ENCODE measurements around the gene NUDT13. TPM values are rescaled to one million over a fixed set of nuclear protein-coding genes. Genes with fewer than 3 reads are reported as not detected.
"Not testable (repeated sequence)": the region's sequence is repeated elsewhere in the genome, so short reads cannot be mapped to it uniquely, and the experiment has no call there.

NUDT13 gene
- total RNA-seq, 2 donors from 2014 or later = 0.60 to 1.3 TPM

- H3K27ac Mint-ChIP-seq = peak overlapping the region; percentile 54
- peak overlapping the region in 1 of 2 donors; percentile 41 for H3K4me3 Mint-ChIP-seq
- no peak for DNase-seq
- no peaks in the 10 kb centered on the region for H3K9me3 Mint-ChIP-seq
- no peak for ATAC-seq (replicated peaks in 1 of 2)
- H3K4me1 Mint-ChIP-seq (ENCODE audit: low read depth) = peaks cover 55% of the 10 kb centered on the region
- no peaks in the 10 kb centered on the region for H3K27me3 Mint-ChIP-seq (ENCODE audit: low read depth)
- H3K36me3 Mint-ChIP-seq (ENCODE audit: insufficient read depth in 2 of 2) = no peaks in the 10 kb centered on the region
These were observed 17.4 kb upstream of the NUDT13 start for GRCh38 chr10:73092830-73093229.

- Mint-ChIP-seq H3K27me3 (ENCODE audit: low read depth) (no peaks in the 10 kb centered on the region), H3K9me3 (no peaks in the 10 kb centered on the region), H3K4me3 (peak overlapping the region; percentile 95 to 98), H3K4me1 (ENCODE audit: low read depth) (peaks cover 44% of the 10 kb centered on the region), H3K36me3 (ENCODE audit: insufficient read depth in 2 of 2) (no peaks in the 10 kb centered on the region), H3K27ac (peak overlapping the region; percentile 95)
- ATAC-seq (replicated peaks in 1 of 2) = no peak
- no peak for DNase-seq
These were observed 16.1 kb upstream of the NUDT13 start for GRCh38 chr10:73093922-73094850.

- peak overlapping the region; percentile 95 for H3K27ac Mint-ChIP-seq
- H3K4me3 Mint-ChIP-seq = peak overlapping the region; percentile 95 to 98
- H3K36me3 Mint-ChIP-seq (ENCODE audit: insufficient read depth in 2 of 2) = no peaks in the 10 kb centered on the region
- no peaks in the 10 kb centered on the region for H3K9me3 Mint-ChIP-seq
- H3K27me3 Mint-ChIP-seq (ENCODE audit: low read depth) = no peaks in the 10 kb centered on the region
- no peak for DNase-seq
- no peak for ATAC-seq (replicated peaks in 1 of 2)
- peaks cover 44% of the 10 kb centered on the region for H3K4me1 Mint-ChIP-seq (ENCODE audit: low read depth)
These were observed 15.2 kb upstream of the NUDT13 start for GRCh38 chr10:73094986-73095480.

- no peaks in the 10 kb centered on the region for H3K9me3 Mint-ChIP-seq
- ATAC-seq (replicated peaks in 1 of 2) = no peak
- peak; percentile 32 to 45 for DNase-seq
These were observed 14.7 kb upstream of the NUDT13 start for GRCh38 chr10:73095481-73096021.

GRCh38 chr10:73096041-73096448 lies 14.2 kb upstream of the NUDT13 start:
- H3K4me3 Mint-ChIP-seq = peak overlapping the region; percentile 95 to 98
- ATAC-seq (replicated peaks in 1 of 2) = peak; percentile 51 to 58
- H3K27me3 Mint-ChIP-seq (ENCODE audit: low read depth) = no peaks in the 10 kb centered on the region
- H3K36me3 Mint-ChIP-seq (ENCODE audit: insufficient read depth in 2 of 2) = no peaks in the 10 kb centered on the region
- H3K9me3 Mint-ChIP-seq = no peaks in the 10 kb centered on the region
- peak overlapping the region; percentile 95 for H3K27ac Mint-ChIP-seq
- peak; percentile 79 to 80 for DNase-seq
- H3K4me1 Mint-ChIP-seq (ENCODE audit: low read depth) = peaks cover 44% of the 10 kb centered on the region

More at GRCh38 chr10:73095481-73096021, 14.7 kb upstream of the NUDT13 start:
- Mint-ChIP-seq H3K27me3 (ENCODE audit: low read depth) (no peaks in the 10 kb centered on the region), H3K27ac (peak overlapping the region; percentile 95), H3K4me3 (peak overlapping the region; percentile 95 to 98), H3K36me3 (ENCODE audit: insufficient read depth in 2 of 2) (no peaks in the 10 kb centered on the region), H3K4me1 (ENCODE audit: low read depth) (peaks cover 44% of the 10 kb centered on the region)

GRCh38 chr10:73096449-73097304 lies 13.6 kb upstream of the NUDT13 start, which contains the start of gene P4HA1:
TSS of gene P4HA1 (minus strand) at chr10:73096866. CDS start at chr10:73074883, 21,983 bp downstream.
- H3K4me3 Mint-ChIP-seq = peak within 1 kb of the TSS; percentile 95 to 98
- peak within 1 kb of the TSS; percentile 95 for H3K27ac Mint-ChIP-seq
- no peaks in the 10 kb centered on the region for H3K9me3 Mint-ChIP-seq
- DNase-seq = peak; percentile 96 to 98
- no peaks in the 10 kb centered on the region for H3K27me3 Mint-ChIP-seq (ENCODE audit: low read depth)
- peaks cover 42% of the 10 kb centered on the region for H3K4me1 Mint-ChIP-seq (ENCODE audit: low read depth)
- no peaks in the 10 kb centered on the region for H3K36me3 Mint-ChIP-seq (ENCODE audit: insufficient read depth in 2 of 2)
- peak; percentile 92 for ATAC-seq (replicated peaks in 1 of 2)

GRCh38 chr10:73097305-73097670 lies 13.0 kb upstream of the NUDT13 start:
- H3K9me3 Mint-ChIP-seq = no peaks in the 10 kb centered on the region
- ATAC-seq (replicated peaks in 1 of 2) = no peak
- H3K36me3 Mint-ChIP-seq (ENCODE audit: insufficient read depth in 2 of 2) = peaks cover 0 to 1% of the 10 kb centered on the region in 2 donors
- peaks cover 41% of the 10 kb centered on the region for H3K4me1 Mint-ChIP-seq (ENCODE audit: low read depth)
- no peaks in the 10 kb centered on the region for H3K27me3 Mint-ChIP-seq (ENCODE audit: low read depth)
- H3K4me3 Mint-ChIP-seq = peak overlapping the region; percentile 95 to 98
- no peak for DNase-seq
- peak overlapping the region; percentile 95 for H3K27ac Mint-ChIP-seq

- H3K4me1 Mint-ChIP-seq (ENCODE audit: low read depth) = peaks cover 29% of the 10 kb centered on the region
- DNase-seq = no peak
- ATAC-seq (replicated peaks in 1 of 2) = no peak
- H3K9me3 Mint-ChIP-seq = no peaks in the 10 kb centered on the region
- H3K27me3 Mint-ChIP-seq (ENCODE audit: low read depth) = no peaks in the 10 kb centered on the region
- no peak overlapping the region for H3K27ac Mint-ChIP-seq
- no peak overlapping the region for H3K4me3 Mint-ChIP-seq
- H3K36me3 Mint-ChIP-seq (ENCODE audit: insufficient read depth in 2 of 2) = peaks cover 0 to 1% of the 10 kb centered on the region in 2 donors
These were observed 11.1 kb upstream of the NUDT13 start for GRCh38 chr10:73099141-73099540.

GRCh38 chr10:73106301-73106700 lies 4.0 kb upstream of the NUDT13 start:
- peaks cover 0 to 4% of the 10 kb centered on the region in 2 donors for H3K9me3 Mint-ChIP-seq
- peaks cover 17% of the 10 kb centered on the region for H3K4me1 Mint-ChIP-seq (ENCODE audit: low read depth)
- peaks cover 14 to 15% of the 10 kb centered on the region in 2 donors for H3K36me3 Mint-ChIP-seq (ENCODE audit: insufficient read depth in 2 of 2)
- DNase-seq (no peak), ATAC-seq (replicated peaks in 1 of 2) (no peak)
- H3K4me3 Mint-ChIP-seq = no peak overlapping the region
- no peak overlapping the region for H3K27ac Mint-ChIP-seq
- no peaks in the 10 kb centered on the region for H3K27me3 Mint-ChIP-seq (ENCODE audit: low read depth)

- not testable (repeated sequence) for H3K27ac Mint-ChIP-seq; H3K4me3 Mint-ChIP-seq; ATAC-seq (replicated peaks in 1 of 2); H3K27me3 Mint-ChIP-seq (ENCODE audit: low read depth); H3K9me3 Mint-ChIP-seq; DNase-seq
- Mint-ChIP-seq H3K4me1 (ENCODE audit: low read depth) (peaks cover 15% of the 10 kb centered on the region), H3K36me3 (ENCODE audit: insufficient read depth in 2 of 2) (peaks cover 14% of the 10 kb centered on the region in 2 donors)
These were observed 1.0 kb upstream of the NUDT13 start for GRCh38 chr10:73109248-73109652.

- DNase-seq; ATAC-seq (replicated peaks in 1 of 2); H3K27ac Mint-ChIP-seq; H3K4me3 Mint-ChIP-seq; H3K9me3 Mint-ChIP-seq; H3K27me3 Mint-ChIP-seq (ENCODE audit: low read depth): not testable (repeated sequence)
- peaks cover 15% of the 10 kb centered on the region for H3K4me1 Mint-ChIP-seq (ENCODE audit: low read depth)
- H3K36me3 Mint-ChIP-seq (ENCODE audit: insufficient read depth in 2 of 2) = peaks cover 12 to 14% of the 10 kb centered on the region in 2 donors
These were observed 1.8 kb downstream of the NUDT13 start for GRCh38 chr10:73112032-73112431.

- ATAC-seq (replicated peaks in 1 of 2) = no peak
- Mint-ChIP-seq H3K4me3 (no peak overlapping the region), H3K36me3 (ENCODE audit: insufficient read depth in 2 of 2) (peaks cover 11 to 12% of the 10 kb centered on the region in 2 donors), H3K27ac (no peak overlapping the region), H3K9me3 (peaks cover 0 to 4% of the 10 kb centered on the region in 2 donors), H3K27me3 (ENCODE audit: low read depth) (no peaks in the 10 kb centered on the region), H3K4me1 (ENCODE audit: low read depth) (peaks cover 15% of the 10 kb centered on the region)
- DNase-seq = no peak
These were observed 3.3 kb downstream of the NUDT13 start for GRCh38 chr10:73113551-73113950.
